Small intestine (tissue), 16 donors: ENCODE data around the gene NR2F2. TPM values are rescaled to one million over a fixed set of nuclear protein-coding genes. Genes with fewer than 3 reads are reported as not detected.

ENCODE experiments used
- DNase-seq, 2 donors: peaks; one replicate each; pipeline versions ENCODE4 v3.0.0 to v3.0.0-alpha.2; 2013
- FAIRE-seq: peaks from 2 replicates; lab custom pipeline; 2012; peaks lifted over from hg19 to GRCh38; lab: Jason Lieb, UNC
- H3K27ac ChIP-seq, 3 donors: one replicate each; pipeline ENCODE4 v1.5.1; 2013; ENCODE audit warnings: low read length in 2 of 3, mild to moderate bottlenecking in 2 of 3, control low read depth in 1 of 3, inconsistent platforms in 1 of 3, low read depth in 1 of 3, moderate library complexity in 1 of 3
- H3K27me3 ChIP-seq, 3 donors: one replicate each; pipeline ENCODE4 v1.6.1; 2013; ENCODE audit warnings: low read length in 3 of 3, inconsistent platforms in 1 of 3; ENCODE audit not compliant: control insufficient read depth in 3 of 3, insufficient read depth in 3 of 3
- H3K36me3 ChIP-seq, 3 donors: one replicate each; pipeline ENCODE4 v1.6.1; 2013; ENCODE audit warnings: low read length in 3 of 3, inconsistent platforms in 1 of 3, low read depth in 1 of 3, mild to moderate bottlenecking in 1 of 3, moderate library complexity in 1 of 3; ENCODE audit not compliant: control insufficient read depth in 3 of 3, insufficient read depth in 2 of 3
- H3K4me1 ChIP-seq, 3 donors: one replicate each; pipeline ENCODE4 v1.6.1; 2013; ENCODE audit warnings: low read length in 2 of 3, inconsistent platforms in 1 of 3, low read depth in 1 of 3, mild to moderate bottlenecking in 1 of 3, moderate library complexity in 1 of 3; ENCODE audit not compliant: control insufficient read depth in 3 of 3, insufficient read depth in 2 of 3
- H3K4me3 ChIP-seq, 3 donors: one replicate each; pipeline ENCODE4 v1.5.1; 2013; ENCODE audit warnings: low read length in 3 of 3, control low read depth in 1 of 3, inconsistent platforms in 1 of 3, low read depth in 1 of 3, mild to moderate bottlenecking in 1 of 3, moderate library complexity in 1 of 3
- H3K9me3 ChIP-seq, 2 donors: one replicate each; pipeline ENCODE4 v1.6.1; 2013; ENCODE audit warnings: low read depth in 1 of 2, low read length in 1 of 2; ENCODE audit not compliant: control insufficient read depth in 2 of 2, insufficient read depth in 1 of 2
- WGBS, 3 donors: extraction: QIAGEN DNeasy Blood & Tissue Kit; methylation state at CpG; one replicate each; pipeline ENCODE4 v1.1.7; 2013; 5-methylcytosine and 5-hydroxymethylcytosine counted together
- long read RNA-seq, 10 donors: transcript quantifications; one replicate each; lab custom pipeline, GENCODE V29; 2026
- polyA plus RNA-seq, 4 donors: library from polyadenylated mRNA; stranded (reverse) in 3 of 4; unstranded in 1 of 4; fragments of 200-250 nt in 3 of 4; fragments of 120-200 nt in 1 of 4; gene quantifications; one replicate each; pipeline versions ENCODE4 v1.2.1 to v1.2.3, GENCODE V29; 2013
- donor health status: healthy with polysubstance abuse.
- donor health status: control.
- donor health status: control.
- donor health status: Bipolar disorder and iron deficiency.
- donor health status: healthy.

NR2F2 gene
- polyA plus RNA-seq: 10 to 100 TPM in 2 of 4 donors, 1 to 10 TPM in 2; 3.6 to 34.1 (median 15.6) TPM
- long read RNA-seq, donor 1: 0 reads
- long read RNA-seq, donor 2, full-length matches to known transcripts: 2 of 2 reads
- long read RNA-seq, donor 2, partial matches to known transcripts: 0 of 2 reads
- long read RNA-seq, donor 2, other reads (novel, unspliced or antisense): 0 of 2 reads
- long read RNA-seq, donor 3, full-length matches to known transcripts: 8 of 20 reads
- long read RNA-seq, donor 3, partial matches to known transcripts: 12 of 20 reads
- long read RNA-seq, donor 3, other reads (novel, unspliced or antisense): 0 of 20 reads
- long read RNA-seq, donor 4: 0 reads
- long read RNA-seq, donor 5, full-length matches to known transcripts: 1 of 1 reads
- long read RNA-seq, donor 5, partial matches to known transcripts: 0 of 1 reads
- long read RNA-seq, donor 5, other reads (novel, unspliced or antisense): 0 of 1 reads
- long read RNA-seq, donor 6, full-length matches to known transcripts: 6 of 6 reads
- long read RNA-seq, donor 6, partial matches to known transcripts: 0 of 6 reads
- long read RNA-seq, donor 6, other reads (novel, unspliced or antisense): 0 of 6 reads
- long read RNA-seq, donor 7, full-length matches to known transcripts: 14 of 59 reads
- long read RNA-seq, donor 7, partial matches to known transcripts: 45 of 59 reads
- long read RNA-seq, donor 7, other reads (novel, unspliced or antisense): 0 of 59 reads
- long read RNA-seq, donor 8, full-length matches to known transcripts: 2 of 2 reads
- long read RNA-seq, donor 8, partial matches to known transcripts: 0 of 2 reads
- long read RNA-seq, donor 8, other reads (novel, unspliced or antisense): 0 of 2 reads
- long read RNA-seq, donor 9, full-length matches to known transcripts: 4 of 4 reads
- long read RNA-seq, donor 9, partial matches to known transcripts: 0 of 4 reads
- long read RNA-seq, donor 9, other reads (novel, unspliced or antisense): 0 of 4 reads
- long read RNA-seq, donor 10, full-length matches to known transcripts: 20 of 38 reads
- long read RNA-seq, donor 10, partial matches to known transcripts: 18 of 38 reads
- long read RNA-seq, donor 10, other reads (novel, unspliced or antisense): 0 of 38 reads

DNA sequence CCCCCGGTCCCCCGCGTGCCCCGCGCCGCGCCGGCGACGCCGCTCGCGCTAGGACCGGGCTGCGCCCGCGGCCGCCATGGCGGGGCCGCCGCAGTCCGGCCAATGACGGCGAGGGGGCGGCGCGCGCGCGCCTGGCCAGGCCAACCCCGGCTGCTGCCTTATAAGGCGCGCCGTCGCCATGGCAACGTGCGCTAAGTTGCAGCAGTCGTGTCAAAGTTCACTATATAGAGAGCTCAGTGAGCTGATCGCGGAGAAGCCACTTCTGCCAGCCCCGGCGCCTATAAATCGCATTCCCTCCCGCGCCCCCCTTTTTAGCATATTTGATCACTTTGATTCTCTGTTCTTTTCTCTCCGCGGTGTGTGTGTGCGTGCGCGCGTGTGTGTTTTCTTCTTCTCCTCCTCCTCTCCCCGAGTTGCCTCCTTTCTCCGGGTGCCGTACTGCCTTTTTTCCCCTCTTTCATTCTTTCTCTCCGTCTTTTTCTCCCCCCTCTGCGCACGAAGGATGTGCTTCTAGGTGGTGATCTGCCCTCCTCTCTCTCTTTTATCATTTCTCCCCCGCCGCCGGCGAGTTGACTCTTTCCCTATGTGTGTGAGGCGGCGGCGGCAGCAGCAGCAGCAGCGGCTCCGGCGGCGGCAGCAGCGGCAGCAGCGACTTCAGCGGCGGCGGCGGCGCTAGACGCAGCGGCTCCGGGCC, at the start of gene NR2F2:
Gene NR2F2 (plus strand): TSS at position 251 of the 694 bp plus-strand sequence. CDS start 1,406 bp downstream, outside the sequence.
- DNase-seq (peak; percentile 97 to 99), FAIRE-seq (no peak)
- Histone ChIP-seq H3K27ac (peak within 1 kb of the TSS; percentile 75 to 96 (median 93)), H3K9me3 (no peaks in the 10 kb centered on the region), H3K4me3 (peak within 1 kb of the TSS; percentile 52 to 90 (median 82)), H3K27me3 (peaks cover 0 to 31% (median 9%) of the 10 kb centered on the region in 3 donors), H3K36me3 (peaks cover 0 to 22% (median 0%) of the 10 kb centered on the region in 3 donors), H3K4me1 (peaks cover 2 to 33% (median 7%) of the 10 kb centered on the region in 3 donors)
- 1 to 2% (median 1%) methylated on average over 65 to 78 of the region's 78 CpGs for WGBS, 3 donors

DNA sequence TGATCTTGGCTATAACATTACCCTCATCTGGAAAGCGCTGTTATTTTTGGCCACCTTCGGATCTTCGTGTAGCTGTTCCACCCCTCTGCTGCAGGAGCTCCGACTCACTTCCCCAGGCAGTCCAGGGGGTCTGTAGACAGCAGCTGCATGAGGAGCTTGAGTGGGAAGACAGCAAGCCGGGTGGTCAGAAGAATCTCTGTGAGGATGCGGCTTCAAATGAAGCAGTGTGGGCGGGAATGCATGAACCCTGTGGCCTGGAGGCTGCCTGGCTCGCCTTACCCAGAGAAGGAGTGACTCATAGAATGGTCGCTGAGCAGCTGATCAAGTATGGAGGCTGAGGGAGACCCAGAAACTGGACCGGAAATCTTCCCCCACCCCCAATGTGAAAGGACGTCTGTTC, 45.2 kb upstream of the NR2F2 start:
- H3K27ac ChIP-seq: no peak overlapping the region
- no peaks in the 10 kb centered on the region for H3K27me3 ChIP-seq
- DNase-seq: no peak
- 62 to 83% (median 83%) methylated on average over 11 of the region's 11 CpGs for WGBS, 3 donors
- no peak overlapping the region for H3K4me3 ChIP-seq
- peaks cover 0 to 5% of the 10 kb centered on the region in 2 donors for H3K9me3 ChIP-seq
- peaks cover 0 to 2% (median 0%) of the 10 kb centered on the region in 3 donors for H3K36me3 ChIP-seq
- FAIRE-seq: no peak
- no peaks in the 10 kb centered on the region for H3K4me1 ChIP-seq

DNA sequence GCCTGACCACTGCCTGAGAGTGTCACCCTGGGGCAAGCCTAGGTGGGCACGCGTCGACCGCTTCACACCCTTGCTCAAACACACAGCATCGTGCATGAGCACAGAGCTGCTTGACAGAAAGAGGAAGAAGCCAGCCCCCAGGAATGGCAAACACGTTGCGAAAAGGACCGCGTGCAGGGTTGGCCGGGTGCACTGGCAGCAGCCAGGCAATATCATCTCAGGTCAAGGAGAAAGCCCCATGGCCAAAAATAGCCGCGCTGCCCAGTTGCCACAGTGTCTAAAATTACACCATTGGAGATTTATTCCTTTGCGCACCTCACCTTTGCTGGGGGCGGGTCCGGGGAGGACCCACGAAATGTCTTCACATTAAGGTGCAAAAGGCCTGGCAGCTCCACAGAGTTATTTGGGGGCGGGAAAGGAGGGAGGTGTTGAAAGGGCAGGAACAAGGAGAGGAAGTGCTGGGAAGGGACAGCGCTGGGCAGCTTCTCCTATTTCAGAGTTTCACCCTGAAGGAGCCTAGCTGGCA, 44.7 kb upstream of the NR2F2 start:
- peaks cover 0 to 2% (median 0%) of the 10 kb centered on the region in 3 donors for H3K36me3 ChIP-seq
- peaks cover 0 to 5% of the 10 kb centered on the region in 2 donors for H3K9me3 ChIP-seq
- H3K4me1 ChIP-seq: no peaks in the 10 kb centered on the region
- WGBS, 3 donors: 78 to 91% (median 82%) methylated on average over 18 of the region's 18 CpGs
- DNase-seq (no peak), FAIRE-seq (no peak)
- H3K27me3 ChIP-seq: no peaks in the 10 kb centered on the region
- no peak overlapping the region for H3K27ac ChIP-seq
- no peak overlapping the region for H3K4me3 ChIP-seq

DNA sequence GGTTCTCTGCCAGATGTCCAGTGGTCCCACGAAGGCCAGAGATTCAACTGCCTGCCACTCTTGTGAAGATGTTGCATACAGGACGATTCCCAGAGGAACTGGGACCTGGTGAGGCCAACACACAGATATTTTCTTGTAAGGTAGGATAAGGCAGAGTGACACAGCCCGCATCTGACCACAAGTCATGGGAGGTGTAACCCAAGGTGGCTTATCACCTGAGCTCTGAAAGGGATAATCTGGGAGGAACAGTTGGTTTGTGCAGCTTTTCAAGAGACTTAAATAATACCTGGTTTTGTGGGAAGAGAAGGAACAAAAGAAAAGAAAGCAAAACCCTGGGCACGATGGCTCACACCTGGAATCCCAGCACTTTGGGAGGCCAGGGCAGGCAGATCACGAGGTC, 39.8 kb upstream of the NR2F2 start:
- WGBS, 3 donors: 62 to 70% (median 65%) methylated on average over 5 of the region's 5 CpGs
- DNase-seq: no peak
- no peak overlapping the region for H3K27ac ChIP-seq
- H3K4me3 ChIP-seq: no peak overlapping the region
- no peak for FAIRE-seq
- no peaks in the 10 kb centered on the region for H3K27me3 ChIP-seq
- H3K36me3 ChIP-seq: no peaks in the 10 kb centered on the region
- no peaks in the 10 kb centered on the region for H3K4me1 ChIP-seq
- no peaks in the 10 kb centered on the region for H3K9me3 ChIP-seq

DNA sequence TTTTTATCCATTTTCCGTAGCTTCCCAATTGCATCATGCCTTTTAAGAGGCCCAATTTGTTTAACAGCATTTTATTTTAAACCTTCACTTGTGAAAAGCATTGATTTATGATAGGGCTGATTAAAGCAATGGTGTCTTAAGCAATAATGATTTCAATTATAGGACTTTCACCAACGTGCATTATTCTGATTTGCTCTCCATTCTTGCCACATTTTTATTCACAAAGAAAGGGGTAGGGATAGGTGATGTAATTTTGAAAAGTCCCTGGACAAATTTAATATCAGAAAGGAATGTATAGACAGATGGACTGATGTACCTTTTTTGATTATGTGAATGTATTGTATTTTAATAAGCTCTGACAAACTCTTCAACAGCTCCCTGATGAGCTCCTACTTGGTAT, 37.9 kb upstream of the NR2F2 start:
- H3K9me3 ChIP-seq: peaks cover 0 to 7% of the 10 kb centered on the region in 2 donors
- H3K4me1 ChIP-seq: no peaks in the 10 kb centered on the region
- no peaks in the 10 kb centered on the region for H3K36me3 ChIP-seq
- H3K27me3 ChIP-seq: no peaks in the 10 kb centered on the region
- H3K27ac ChIP-seq: no peak overlapping the region
- WGBS, 3 donors: 51 to 76% (median 52%) methylated on average over 2 of the region's 2 CpGs
- no peak for FAIRE-seq
- no peak overlapping the region for H3K4me3 ChIP-seq
- no peak for DNase-seq

DNA sequence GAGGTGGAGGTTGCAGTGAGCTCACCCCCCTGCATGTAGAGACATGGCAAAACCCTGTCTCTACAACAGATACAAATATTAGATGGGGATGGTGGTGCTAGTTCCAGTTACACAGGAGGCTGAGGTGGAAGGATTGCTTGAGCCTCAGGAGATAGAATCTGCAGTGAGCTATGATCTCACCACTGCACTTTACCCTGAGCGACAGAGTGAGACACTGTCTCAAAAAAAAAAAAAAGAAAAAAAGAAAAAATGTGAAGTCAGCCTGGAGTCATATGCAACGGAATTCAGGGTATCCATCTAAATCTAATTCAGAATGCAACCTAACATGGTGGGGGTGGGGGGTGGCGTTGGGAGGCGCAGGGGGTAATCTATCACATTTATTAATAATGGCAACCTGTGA, 37.1 kb upstream of the NR2F2 start:
- FAIRE-seq (no peak), DNase-seq (no peak)
- H3K27ac ChIP-seq: no peak overlapping the region
- WGBS, 3 donors: 80 to 82% (median 82%) methylated on average over 4 of the region's 4 CpGs
- H3K4me3 ChIP-seq: no peak overlapping the region
- H3K4me1 ChIP-seq: no peaks in the 10 kb centered on the region
- H3K9me3 ChIP-seq: peaks cover 0 to 10% of the 10 kb centered on the region in 2 donors
- H3K36me3 ChIP-seq: no peaks in the 10 kb centered on the region
- no peaks in the 10 kb centered on the region for H3K27me3 ChIP-seq

DNA sequence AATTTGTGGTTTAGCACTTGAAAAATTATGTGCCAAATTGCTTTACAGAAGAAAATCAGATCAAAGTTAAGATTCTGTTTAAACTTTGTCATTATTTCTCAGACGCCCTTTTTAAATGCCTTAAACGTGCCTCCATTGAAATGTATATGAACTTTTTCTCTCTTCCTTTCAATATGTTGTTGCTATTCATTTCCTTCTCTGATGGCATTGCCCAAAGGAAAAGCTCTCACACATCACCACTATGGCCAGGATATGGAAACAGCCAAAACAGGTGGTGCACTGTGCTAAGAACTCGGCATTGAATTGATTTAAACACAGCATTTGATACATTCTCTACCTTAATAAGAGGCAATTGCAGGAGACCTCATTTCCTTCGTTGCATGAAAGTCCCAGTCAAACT, 35.7 kb upstream of the NR2F2 start:
- no peaks in the 10 kb centered on the region for H3K36me3 ChIP-seq
- no peak for DNase-seq
- H3K27me3 ChIP-seq: no peaks in the 10 kb centered on the region
- WGBS, 3 donors: 71 to 73% (median 72%) methylated on average over 4 of the region's 4 CpGs
- H3K4me1 ChIP-seq: no peaks in the 10 kb centered on the region
- H3K9me3 ChIP-seq: peaks cover 0 to 13% of the 10 kb centered on the region in 2 donors
- FAIRE-seq: no peak
- H3K27ac ChIP-seq: no peak overlapping the region
- no peak overlapping the region for H3K4me3 ChIP-seq
